ENCODE measurements around the gene PTGIS.

Gene PTGIS

DNA sequence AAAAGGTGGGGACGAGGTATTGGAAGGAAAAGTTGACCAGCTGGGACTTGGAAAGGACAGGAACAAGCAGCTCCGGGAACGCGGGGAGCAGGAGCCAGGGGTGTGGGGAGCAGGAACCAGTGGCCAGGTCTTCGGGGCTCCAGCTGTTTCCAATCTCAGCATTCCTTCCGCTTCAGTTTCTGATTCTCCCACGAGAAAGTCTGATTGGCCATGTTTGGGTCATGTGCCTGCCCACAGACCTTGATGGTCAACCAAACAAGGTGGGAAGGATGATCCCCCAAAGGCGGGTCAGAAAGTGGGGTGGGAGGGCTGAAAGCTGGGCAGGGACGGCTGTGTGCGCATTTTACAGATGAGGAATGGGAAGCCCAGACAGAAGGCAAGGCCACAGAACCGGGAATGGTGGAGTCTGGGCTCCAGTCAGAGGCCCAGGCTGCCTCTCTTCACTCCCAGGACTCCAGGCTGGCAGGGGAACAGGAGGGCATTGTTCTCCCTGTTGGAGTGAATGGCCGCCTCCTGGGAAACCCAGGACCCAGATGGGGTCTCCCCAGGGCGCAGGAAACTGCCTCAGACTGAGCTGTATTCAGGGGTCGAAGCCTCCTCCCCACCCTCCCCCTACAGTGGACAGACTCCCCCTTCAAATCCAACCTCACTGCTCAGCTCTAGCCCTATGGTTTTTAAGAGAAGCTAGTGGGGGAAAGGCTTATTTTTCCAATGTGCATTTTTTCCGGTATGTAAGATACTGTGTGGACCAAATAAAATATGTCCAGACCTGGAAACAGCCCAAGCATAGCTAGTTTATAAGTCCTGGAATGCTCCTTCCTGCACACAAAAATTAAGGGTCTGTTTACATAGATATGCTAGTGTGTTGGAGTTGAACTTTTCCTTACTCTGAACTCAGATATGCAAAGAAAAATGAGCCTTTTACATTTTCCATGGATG, 12.2 kb upstream of the PTGIS start:
- ChIA-PET POLR2A (no interaction called here), CTCF (interaction anchor here (0.9 to 5.1 kb wide), 5 partner anchors 10 to 46 kb away, joined by 3 to 18 read pairs (median 5); no protein-coding TSS in a partner anchor)
- no peak for TF ChIP-seq CTCF (IDR thresholded peaks at IDR 0.05; ENCODE audit: control extremely low read depth, extremely low read depth, low read depth, missing control alignments)
- DNase-seq (ENCODE audit: extremely low spot score), result no peak

- no peak for DNase-seq (ENCODE audit: extremely low spot score)
- POLR2A ChIA-PET, result no interaction called here
- CTCF ChIA-PET, result interaction anchor here (0.9 to 5.1 kb wide), 5 partner anchors 11 to 46 kb away, joined by 3 to 18 read pairs (median 5); no protein-coding TSS in a partner anchor
- no peak for TF ChIP-seq CTCF (IDR thresholded peaks at IDR 0.05; ENCODE audit: control extremely low read depth, extremely low read depth, low read depth, missing control alignments)
These were observed 11.3 kb upstream of the PTGIS start for GRCh38 chr20:49579195-49579594.

DNA sequence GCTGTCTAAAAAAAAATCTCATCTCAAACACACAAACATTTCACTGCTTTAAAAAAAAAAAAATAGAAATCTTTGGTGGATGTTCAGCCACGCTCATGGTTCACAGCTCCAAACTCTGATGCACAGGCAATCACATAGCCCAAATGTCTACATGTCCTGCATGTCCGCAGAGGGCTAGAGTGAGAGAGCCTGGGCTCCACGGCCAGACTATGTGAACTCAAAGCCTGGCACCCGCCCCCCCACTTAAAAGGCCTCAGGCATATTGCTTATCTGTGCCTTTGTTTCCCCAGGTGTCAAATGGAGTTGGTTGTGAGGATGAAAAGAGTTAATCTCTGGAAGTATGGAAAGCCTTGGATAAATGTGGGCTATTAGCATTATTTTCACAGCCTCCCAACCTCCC, 10.5 kb upstream of the PTGIS start:
- ChIA-PET CTCF (interaction anchor here (3.5 kb wide), 1 partner anchor 12 kb away, joined by 12 read pairs; no protein-coding TSS in a partner anchor), POLR2A (no interaction called here)
- TF ChIP-seq CTCF (IDR thresholded peaks at IDR 0.05; ENCODE audit: control extremely low read depth, extremely low read depth, low read depth, missing control alignments), result no peak
- DNase-seq (ENCODE audit: extremely low spot score), result no peak

GRCh38 chr20:49575551-49576060, 7.7 kb upstream of the PTGIS start:
- DNase-seq (ENCODE audit: extremely low spot score), result no peak
- ChIA-PET CTCF (no interaction called here), POLR2A (no interaction called here)
- TF ChIP-seq CTCF (IDR thresholded peaks at IDR 0.05; ENCODE audit: control extremely low read depth, extremely low read depth, low read depth, missing control alignments), result no peak

- no peak for DNase-seq (ENCODE audit: extremely low spot score)
- no peak for TF ChIP-seq CTCF (IDR thresholded peaks at IDR 0.05; ENCODE audit: control extremely low read depth, extremely low read depth, low read depth, missing control alignments)
- POLR2A ChIA-PET, result no interaction called here
- CTCF ChIA-PET, result no interaction called here
These were observed 6.0 kb upstream of the PTGIS start for GRCh38 chr20:49573900-49574416.

- DNase-seq (ENCODE audit: extremely low spot score), result no peak
- CTCF ChIA-PET, result no interaction called here
- TF ChIP-seq CTCF (IDR thresholded peaks at IDR 0.05; ENCODE audit: control extremely low read depth, extremely low read depth, low read depth, missing control alignments), result no peak
- POLR2A ChIA-PET, result no interaction called here
These were observed 4.9 kb upstream of the PTGIS start for GRCh38 chr20:49572857-49573256.

All from GM10248 (cell line).